ENCODE data around the gene KRTAP29-1. TPM values are rescaled to one million over a fixed set of nuclear protein-coding genes. Genes with fewer than 3 reads are reported as not detected.

The KRTAP29-1 gene
- total RNA-seq, 1 experiment from 2014 or later: not detected

- TF ChIP-seq ATF3 (CRISPR knock-in tag; conservative IDR thresholded peaks at IDR 0.05) (no peak), MAX (CRISPR knock-in tag; IDR thresholded peaks at IDR 0.05) (no peak), SMAD3 (CRISPR knock-in tag; IDR thresholded peaks at IDR 0.05; ENCODE audit: borderline replicate concordance) (no peak)
These were observed 38.1 kb downstream of the KRTAP29-1 start (continued) for GRCh38 chr17:41264599-41264998.

GRCh38 chr17:41263212-41263611, 39.4 kb downstream of the KRTAP29-1 start:
- Mint-ChIP-seq H3K4me3 (no peak overlapping the region), H3K27ac (no peak overlapping the region), H3K9me3 (no peaks in the 10 kb centered on the region), H3K36me3 (no peaks in the 10 kb centered on the region), H3K27me3 (ENCODE audit: low read depth) (peaks cover 4% of the 10 kb centered on the region; the same call in 1 of the 2 replicates), H3K4me1 (no peaks in the 10 kb centered on the region)
- TF ChIP-seq IRF1 (CRISPR knock-in tag; IDR thresholded peaks at IDR 0.05) (no peak), GRHL2 (CRISPR knock-in tag; IDR thresholded peaks at IDR 0.05; ENCODE audit: insufficient replicate concordance, severe bottlenecking) (no peak), MYBL2 (CRISPR knock-in tag; IDR thresholded peaks at IDR 0.05) (no peak), USF1 (CRISPR knock-in tag; IDR thresholded peaks at IDR 0.05) (no peak), E2F4 (CRISPR knock-in tag; IDR thresholded peaks at IDR 0.05; ENCODE audit: borderline replicate concordance, low read depth) (no peak), TCF7 (CRISPR knock-in tag; IDR thresholded peaks at IDR 0.05; ENCODE audit: low read depth) (no peak), USF2 (CRISPR knock-in tag; IDR thresholded peaks at IDR 0.05) (no peak), ZSCAN18 (CRISPR knock-in tag; IDR thresholded peaks at IDR 0.05) (no peak), ZNF423 (CRISPR knock-in tag; IDR thresholded peaks at IDR 0.05) (no peak), ESRRA (CRISPR knock-in tag; IDR thresholded peaks at IDR 0.05; ENCODE audit: borderline replicate concordance) (no peak), RELA (CRISPR knock-in tag; IDR thresholded peaks at IDR 0.05; ENCODE audit: borderline replicate concordance) (no peak), SP1 (CRISPR knock-in tag; conservative IDR thresholded peaks at IDR 0.05) (no peak), FOXJ3 (CRISPR knock-in tag; IDR thresholded peaks at IDR 0.05; ENCODE audit: borderline replicate concordance) (no peak), ZNF281 (CRISPR knock-in tag; IDR thresholded peaks at IDR 0.05) (no peak)
- no peak for ATAC-seq
- DNase-seq (ENCODE audit: low spot score): no peak
- POLR2A ChIA-PET: no interaction called here
- CTCF ChIA-PET: no interaction called here

Data from WTC11 (cell line).